ENCODE data around the gene MEIKIN.

GRCh38 chr5:131987251-131987650 lies 41.8 kb upstream of the MEIKIN start:
- TF ChIP-seq CTCF (conservative IDR thresholded peaks at IDR 0.05; ENCODE audit: low read depth, low read length) (no peak), EZH2 (IDR thresholded peaks at IDR 0.05; ENCODE audit: low read length, unreplicated experiment) (no peak), EZH2phosphoT487 (IDR thresholded peaks at IDR 0.05; ENCODE audit: borderline replicate concordance, low read length) (no peak)
